Endometrial microvascular endothelial cells (primary cell): ENCODE measurements around the gene C3orf49. TPM values are rescaled to one million over a fixed set of nuclear protein-coding genes. Genes with fewer than 3 reads are reported as not detected.

Experiments used
- in situ Hi-C: cut with HindIII; loops from 2 replicates; pipeline ENCODE4 v1.10.0; 2017; ENCODE audit warnings: low sequenced_read_pairs, low pct_unique_long_range_greater_than_20kb; ENCODE audit errors: inconsistent ontology term
- total RNA-seq: library from RNA; depleted of rRNA; stranded (reverse); fragments of >200 nt; gene quantifications from one replicate; pipeline ENCODE4 v1.2.3, GENCODE V29; 2015; ENCODE audit errors: inconsistent ontology term

Gene C3orf49
- total RNA-seq, 1 donor from 2014 or later: not detected

DNA sequence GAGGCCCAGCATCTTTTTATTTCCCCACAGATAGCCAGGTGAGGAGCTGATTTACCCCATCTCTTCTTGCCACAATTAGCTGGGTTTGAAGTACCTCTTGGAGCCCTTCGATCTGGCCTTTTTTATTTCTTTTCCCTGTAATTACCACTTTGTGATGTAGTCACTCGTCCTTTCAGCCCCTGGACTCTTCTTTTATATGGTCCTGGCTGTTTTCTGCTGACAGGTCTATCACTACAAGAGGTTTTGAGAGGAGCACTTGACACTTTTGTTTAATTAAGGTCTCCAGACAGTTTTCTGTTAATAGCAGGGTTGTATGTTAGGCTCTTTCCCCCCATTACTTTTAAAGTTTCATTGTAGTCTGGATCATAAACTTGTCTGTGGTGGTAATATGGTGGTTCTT is 56.4 kb downstream of the C3orf49 start:
- in situ Hi-C loops: no loop called here

- in situ Hi-C loops: no loop called here
Observed at GRCh38 chr3:63876260-63876659, 57.2 kb downstream of the C3orf49 start.

DNA sequence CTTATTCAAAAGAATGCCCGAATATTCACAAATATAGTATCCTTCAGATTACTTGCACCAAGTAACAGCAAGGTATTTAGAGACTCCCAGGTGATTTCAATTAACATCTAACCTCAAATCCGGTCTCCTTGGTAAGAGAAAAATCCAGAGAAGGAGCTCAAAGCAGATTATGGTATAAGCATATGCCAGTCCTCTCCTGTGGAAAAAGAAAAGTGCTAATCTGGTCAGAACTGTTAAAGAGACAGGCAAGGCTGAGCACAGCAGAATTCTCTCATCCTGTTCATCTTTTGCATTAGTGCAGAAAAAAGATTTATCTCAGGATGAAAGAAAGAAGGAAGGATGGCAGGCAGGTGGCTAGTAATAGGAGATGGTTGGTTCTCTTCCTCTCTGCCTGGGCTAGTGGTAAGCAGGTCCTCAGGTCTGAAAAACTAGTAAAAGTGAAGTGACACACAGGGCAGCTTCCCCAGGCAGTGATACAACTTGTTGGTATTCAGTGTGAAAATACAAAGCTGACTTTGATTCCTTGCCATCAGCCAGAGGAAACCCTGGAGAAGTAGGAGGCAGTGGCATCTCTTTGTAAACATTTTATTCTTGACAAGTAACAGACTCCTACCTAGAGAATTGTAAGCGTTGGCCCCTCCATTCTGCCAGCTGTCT is 58.8 kb downstream of the C3orf49 start:
- in situ Hi-C loops: no loop called here

DNA sequence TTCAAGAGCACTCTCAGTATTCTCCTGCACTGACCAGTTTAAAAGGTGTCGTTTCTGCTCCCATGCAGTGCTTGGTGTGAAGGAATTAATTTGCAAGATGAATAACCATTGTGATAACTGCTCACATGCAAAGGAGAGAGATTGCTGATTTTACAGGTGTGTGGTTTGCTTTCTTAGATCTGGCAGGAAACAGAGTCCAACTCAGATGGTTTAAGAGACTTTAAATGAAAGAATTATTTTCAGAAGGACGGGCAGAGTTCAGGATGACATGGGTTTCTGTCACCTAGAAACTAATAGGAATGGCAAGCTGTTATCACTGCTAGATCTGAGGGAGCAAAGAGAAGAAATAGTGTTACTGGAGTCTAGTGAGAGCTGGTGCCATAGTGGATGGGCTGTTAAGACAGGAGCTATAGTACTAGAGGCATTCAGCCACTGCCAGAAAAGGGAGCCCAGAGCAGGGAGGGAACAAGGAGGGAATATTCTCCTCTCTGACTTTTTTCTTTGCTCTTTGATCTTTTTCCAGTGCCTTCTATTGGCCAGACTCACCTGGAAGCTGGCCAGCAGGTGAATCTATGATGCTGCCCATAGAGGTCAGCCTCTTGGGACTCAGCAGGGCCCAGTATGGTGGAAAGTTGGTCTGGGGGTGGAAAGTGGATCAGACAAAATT is 59.4 kb downstream of the C3orf49 start:
- in situ Hi-C loops: no loop called here

DNA sequence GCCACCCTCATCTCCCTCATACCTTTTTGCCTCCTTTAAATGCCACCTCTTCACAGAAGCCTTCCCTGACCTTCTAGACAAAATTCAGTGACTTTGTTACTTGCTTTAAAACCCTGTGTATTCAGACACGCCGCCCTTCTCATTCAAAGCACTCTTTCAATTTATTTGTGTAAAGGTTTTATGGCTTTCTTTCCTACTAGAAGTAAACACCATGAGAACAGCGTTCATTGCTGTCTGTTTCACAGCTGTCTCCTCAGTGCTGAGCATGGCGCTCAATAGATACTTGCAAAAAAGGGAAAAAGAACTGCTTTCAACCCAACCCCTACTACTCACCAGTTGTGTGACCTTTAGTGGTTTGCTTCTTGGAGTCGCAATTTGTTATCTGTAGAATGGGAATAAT is 61.6 kb downstream of the C3orf49 start:
- in situ Hi-C loops: no loop called here

GRCh38 chr3:63886858-63887257 is 67.8 kb downstream of the C3orf49 start:
- in situ Hi-C loops: no loop called here

- in situ Hi-C loops: no loop called here
Observed at GRCh38 chr3:63891518-63891917, 72.4 kb downstream of the C3orf49 start.

GRCh38 chr3:63892773-63893352 is 73.8 kb downstream of the C3orf49 start:
- in situ Hi-C loops: no loop called here

DNA sequence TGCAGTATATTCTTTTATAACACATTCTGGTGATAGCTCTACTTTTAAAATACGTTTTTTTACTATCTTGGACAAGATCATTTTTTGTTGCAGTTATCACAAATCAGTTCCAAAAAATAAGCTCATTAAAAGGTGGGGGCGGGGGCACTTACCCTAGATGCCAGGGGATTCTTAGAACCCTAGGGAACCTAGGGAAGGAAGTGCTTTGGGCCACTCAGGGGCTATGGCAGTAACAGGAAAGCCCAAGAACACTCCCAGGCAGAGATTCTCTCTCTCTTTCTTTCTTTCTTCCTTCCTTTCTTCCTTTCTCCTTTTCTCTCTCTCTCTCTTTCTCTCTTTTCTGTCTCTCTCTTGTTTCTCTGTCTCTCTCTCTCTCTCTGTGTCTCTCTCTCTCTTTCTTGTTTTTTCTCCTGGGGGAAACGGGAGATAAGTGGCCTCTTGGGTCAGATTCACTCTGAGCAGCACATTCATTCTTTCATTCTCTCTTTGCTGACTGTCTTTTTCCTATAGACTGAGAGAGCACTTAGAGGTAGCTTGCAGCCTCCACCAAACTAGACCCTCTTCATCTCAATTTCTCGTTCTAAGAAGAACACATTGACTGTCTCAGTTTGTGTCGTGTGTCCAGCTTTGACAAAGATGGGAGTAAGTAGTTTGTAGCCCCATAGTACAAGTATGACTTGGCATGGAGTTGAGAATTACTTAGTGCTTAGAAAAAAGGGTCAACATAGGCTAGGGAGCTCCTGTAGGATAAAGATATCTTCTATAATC is 76.5 kb downstream of the C3orf49 start:
- in situ Hi-C loops: no loop called here

GRCh38 chr3:63896332-63897030 is 77.4 kb downstream of the C3orf49 start:
- in situ Hi-C loops: no loop called here

Other genes starting within 250 kb of the C3orf49 start
- gene SNTN, start 166.6 kb upstream of the C3orf49 start, total RNA-seq: not detected
- 35.2 TPM for gene THOC7, start 44.5 kb downstream of the C3orf49 start, total RNA-seq
- gene ATXN7, start 44.6 kb downstream of the C3orf49 start, total RNA-seq: 19.1 TPM
- gene SCAANT1, start 93.1 kb downstream of the C3orf49 start, total RNA-seq: not detected
- 145 TPM for gene PSMD6, start 204.2 kb downstream of the C3orf49 start, total RNA-seq